Measurements from ENCODE around the gene PARL. TPM values are rescaled to one million over a fixed set of nuclear protein-coding genes. Genes with fewer than 3 reads are reported as not detected.

Gene PARL
- total and polyA plus RNA-seq, 2 experiments from 2014 or later, result 32.3 to 47.9 TPM

DNA sequence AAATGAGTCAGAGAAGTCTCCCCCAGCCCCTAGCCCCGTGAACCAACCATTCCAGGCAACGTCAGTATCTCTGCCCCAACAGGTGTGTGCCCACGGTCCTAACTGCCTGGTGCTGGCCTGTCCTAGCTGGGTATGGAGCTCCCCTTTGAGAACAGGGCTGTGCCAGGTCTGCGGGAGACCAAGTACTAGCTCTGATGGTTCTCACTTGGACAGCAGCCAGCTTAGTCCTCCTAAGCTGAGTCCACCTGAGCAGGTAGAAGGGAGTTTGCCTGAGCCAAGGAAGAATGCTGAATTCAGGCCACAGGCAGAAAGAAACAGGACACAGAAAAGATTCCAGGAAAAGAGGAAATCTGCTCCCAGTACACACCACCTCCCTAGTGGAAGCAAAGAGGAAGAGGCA lies 33.1 kb upstream of the PARL start:
- no peaks in the 10 kb centered on the region for H3K9me3 ChIP-seq (ENCODE audit: low read depth)
- 97% methylated on average over 4 of the region's 4 CpGs for WGBS (ENCODE audit: low lambda C conversion rate, missing lambda C conversion rate)
- no peaks in the 10 kb centered on the region for H4K20me1 ChIP-seq (ENCODE audit: insufficient read depth, poor library complexity, severe bottlenecking)

GRCh38 chr3:183914856-183915255 lies 30.2 kb upstream of the PARL start:
- Histone ChIP-seq H3K36me3 (replicated peaks; ENCODE audit: insufficient read depth, low read depth) (no peaks in the 10 kb centered on the region), H3K9me3 (ENCODE audit: low read depth) (no peaks in the 10 kb centered on the region), H3K27me3 (no peaks in the 10 kb centered on the region), H3K27ac (no peak overlapping the region), H3K9me2 (replicated peaks; ENCODE audit: insufficient read depth) (no peaks in the 10 kb centered on the region), H3K4me3 (no peak overlapping the region), H3K4me1 (ENCODE audit: insufficient read depth) (no peaks in the 10 kb centered on the region), H4K20me1 (ENCODE audit: insufficient read depth, poor library complexity, severe bottlenecking) (no peaks in the 10 kb centered on the region), H2AFZ (no peak overlapping the region), H3K79me2 (no peaks in the 10 kb centered on the region), H3K4me2 (no peak overlapping the region)
- no peak for TF ChIP-seq EZH2phosphoT487 (IDR thresholded peaks at IDR 0.05; ENCODE audit: low read depth, severe bottlenecking, unreplicated experiment)
- TF ChIP-seq CTCF (IDR thresholded peaks at IDR 0.05; ENCODE audit: poor library complexity), result no peak
- no peak for TF ChIP-seq EZH2 (IDR thresholded peaks at IDR 0.05; ENCODE audit: borderline replicate concordance)
- WGBS (ENCODE audit: low lambda C conversion rate, missing lambda C conversion rate), result 90% methylated on average over 5 of the region's 5 CpGs
- DNase-seq (ENCODE audit: low spot score), result no peak

More for the DNA sequence above, 33.1 kb upstream of the PARL start:
- no peaks in the 10 kb centered on the region for H3K27me3 ChIP-seq
- H3K9me2 ChIP-seq (replicated peaks; ENCODE audit: insufficient read depth), result no peaks in the 10 kb centered on the region
- H3K4me2 ChIP-seq, result no peak overlapping the region
- no peak for DNase-seq (ENCODE audit: low spot score)
- no peaks in the 10 kb centered on the region for H3K36me3 ChIP-seq (replicated peaks; ENCODE audit: insufficient read depth, low read depth)
- H2AFZ ChIP-seq, result no peak overlapping the region
- H3K4me1 ChIP-seq (ENCODE audit: insufficient read depth), result no peaks in the 10 kb centered on the region
- TF ChIP-seq CTCF (IDR thresholded peaks at IDR 0.05; ENCODE audit: poor library complexity), result no peak
- TF ChIP-seq EZH2phosphoT487 (IDR thresholded peaks at IDR 0.05; ENCODE audit: low read depth, severe bottlenecking, unreplicated experiment), result no peak
- TF ChIP-seq EZH2 (IDR thresholded peaks at IDR 0.05; ENCODE audit: borderline replicate concordance), result no peak
- no peaks in the 10 kb centered on the region for H3K79me2 ChIP-seq
- H3K27ac ChIP-seq, result no peak overlapping the region
- no peak overlapping the region for H3K4me3 ChIP-seq

- Histone ChIP-seq H3K4me3 (no peak overlapping the region), H3K4me1 (ENCODE audit: insufficient read depth) (no peaks in the 10 kb centered on the region), H3K9me3 (ENCODE audit: low read depth) (no peaks in the 10 kb centered on the region), H3K9me2 (replicated peaks; ENCODE audit: insufficient read depth) (no peaks in the 10 kb centered on the region), H4K20me1 (ENCODE audit: insufficient read depth, poor library complexity, severe bottlenecking) (no peaks in the 10 kb centered on the region), H3K4me2 (no peak overlapping the region), H3K36me3 (replicated peaks; ENCODE audit: insufficient read depth, low read depth) (no peaks in the 10 kb centered on the region), H3K79me2 (no peaks in the 10 kb centered on the region), H2AFZ (no peak overlapping the region), H3K27ac (no peak overlapping the region), H3K27me3 (no peaks in the 10 kb centered on the region)
- no peak for DNase-seq (ENCODE audit: low spot score)
- TF ChIP-seq EZH2 (IDR thresholded peaks at IDR 0.05; ENCODE audit: borderline replicate concordance), result no peak
- no peak for TF ChIP-seq EZH2phosphoT487 (IDR thresholded peaks at IDR 0.05; ENCODE audit: low read depth, severe bottlenecking, unreplicated experiment)
- TF ChIP-seq CTCF (IDR thresholded peaks at IDR 0.05; ENCODE audit: poor library complexity), result no peak
- WGBS (ENCODE audit: low lambda C conversion rate, missing lambda C conversion rate), result 74% methylated on average over 9 of the region's 9 CpGs
Measured at GRCh38 chr3:183913580-183913920, 28.9 kb upstream of the PARL start.

Measured in hepatocyte (in vitro differentiated cells).